NT2/D1 (cell line): ENCODE measurements around the gene PPP1R37.

Experiments used
- DNase-seq: peaks from one replicate; pipeline ENCODE4 v3.0.0-alpha.2; 2011; ENCODE audit warnings: low read depth, low spot score
- H3K27me3 ChIP-seq: 2 replicates; pipeline ENCODE4 v1.6.0; 2011; ENCODE audit warnings: mild to moderate bottlenecking; ENCODE audit not compliant: insufficient read length, insufficient read depth
- H3K36me3 ChIP-seq: 2 replicates; pipeline ENCODE4 v1.6.1; 2011; ENCODE audit warnings: mild to moderate bottlenecking, low read length, mixed read lengths; ENCODE audit not compliant: insufficient read depth, insufficient read length
- H3K4me1 ChIP-seq: 2 replicates; pipeline ENCODE4 v1.5.1; 2011; ENCODE audit not compliant: insufficient read depth, insufficient read length
- H3K4me3 ChIP-seq: 2 replicates; pipeline ENCODE4 v1.5.1; 2011; ENCODE audit warnings: low read depth; ENCODE audit not compliant: insufficient read length
- H3K9ac ChIP-seq: 2 replicates; pipeline ENCODE4 v1.6.0; 2011; ENCODE audit warnings: low read depth; ENCODE audit not compliant: insufficient read length
- H3K9me3 ChIP-seq: 2 replicates; pipeline ENCODE4 v1.5.1; 2011; ENCODE audit warnings: mild to moderate bottlenecking, low read length; ENCODE audit not compliant: insufficient read depth
- SUZ12 ChIP-seq: IDR thresholded peaks from 2 replicates; pipeline ENCODE4 v1.6.1; 2011; ENCODE audit not compliant: insufficient read length, insufficient read depth; ENCODE audit errors: extremely low read depth
- YY1 ChIP-seq: IDR thresholded peaks from 2 replicates; pipeline ENCODE4 v1.6.1; 2011; ENCODE audit not compliant: insufficient read length, insufficient read depth
- ZNF274 ChIP-seq: IDR thresholded peaks from 2 replicates; pipeline ENCODE4 v1.6.1; 2011; ENCODE audit warnings: mild to moderate bottlenecking, low read depth, low read length

The PPP1R37 gene

GRCh38 chr19:45126654-45127053 lies 33.7 kb downstream of the PPP1R37 start:
- no peak for TF ChIP-seq YY1
- TF ChIP-seq ZNF274 = no peak
- TF ChIP-seq SUZ12 = no peak
- peaks cover 20% of the 10 kb centered on the region for H3K36me3 ChIP-seq
- no peak for DNase-seq
- H3K9ac ChIP-seq = no peak overlapping the region
- no peaks in the 10 kb centered on the region for H3K9me3 ChIP-seq
- no peaks in the 10 kb centered on the region for H3K27me3 ChIP-seq
- H3K4me3 ChIP-seq = no peak overlapping the region
- peaks cover 10% of the 10 kb centered on the region for H3K4me1 ChIP-seq

- no peaks in the 10 kb centered on the region for H3K9me3 ChIP-seq
- no peaks in the 10 kb centered on the region for H3K27me3 ChIP-seq
- H3K4me3 ChIP-seq = no peak overlapping the region
- no peak for TF ChIP-seq SUZ12
- TF ChIP-seq YY1 = no peak
- TF ChIP-seq ZNF274 = no peak
- H3K9ac ChIP-seq = no peak overlapping the region
- peaks cover 10% of the 10 kb centered on the region for H3K4me1 ChIP-seq
- no peak for DNase-seq
- H3K36me3 ChIP-seq = peaks cover 24% of the 10 kb centered on the region
These were observed 35.2 kb downstream of the PPP1R37 start for GRCh38 chr19:45128146-45128545.

- TF ChIP-seq ZNF274 (no peak), YY1 (no peak), SUZ12 (no peak)
- DNase-seq = no peak
- Histone ChIP-seq H3K36me3 (peaks cover 23% of the 10 kb centered on the region), H3K9me3 (no peaks in the 10 kb centered on the region), H3K4me1 (peaks cover 10% of the 10 kb centered on the region), H3K4me3 (no peak overlapping the region), H3K9ac (no peak overlapping the region), H3K27me3 (no peaks in the 10 kb centered on the region)
These were observed 35.8 kb downstream of the PPP1R37 start for GRCh38 chr19:45128806-45129205.

- no peak overlapping the region for H3K4me3 ChIP-seq
- no peak for TF ChIP-seq YY1
- TF ChIP-seq ZNF274 = no peak
- TF ChIP-seq SUZ12 = no peak
- peaks cover 10% of the 10 kb centered on the region for H3K4me1 ChIP-seq
- no peaks in the 10 kb centered on the region for H3K9me3 ChIP-seq
- DNase-seq = no peak
- H3K9ac ChIP-seq = no peak overlapping the region
- H3K27me3 ChIP-seq = no peaks in the 10 kb centered on the region
- peaks cover 23% of the 10 kb centered on the region for H3K36me3 ChIP-seq
These were observed 37.3 kb downstream of the PPP1R37 start for GRCh38 chr19:45130236-45130635.

- H3K4me1 ChIP-seq = peaks cover 7% of the 10 kb centered on the region
- peaks cover 23% of the 10 kb centered on the region for H3K36me3 ChIP-seq
- no peak for DNase-seq
- no peak for TF ChIP-seq YY1
- no peaks in the 10 kb centered on the region for H3K27me3 ChIP-seq
- no peak overlapping the region for H3K9ac ChIP-seq
- no peaks in the 10 kb centered on the region for H3K9me3 ChIP-seq
- no peak overlapping the region for H3K4me3 ChIP-seq
These were observed 38.1 kb downstream of the PPP1R37 start for GRCh38 chr19:45130888-45131615.

- no peak overlapping the region for H3K4me3 ChIP-seq
- TF ChIP-seq ZNF274 (no peak), YY1 (no peak), SUZ12 (no peak)
- no peak for DNase-seq
- no peak overlapping the region for H3K9ac ChIP-seq
- H3K4me1 ChIP-seq = peaks cover 11% of the 10 kb centered on the region
- no peaks in the 10 kb centered on the region for H3K27me3 ChIP-seq
- peaks cover 22% of the 10 kb centered on the region for H3K36me3 ChIP-seq
- H3K9me3 ChIP-seq = no peaks in the 10 kb centered on the region
These were observed 40.7 kb downstream of the PPP1R37 start for GRCh38 chr19:45133661-45134060.

- peaks cover 11% of the 10 kb centered on the region for H3K4me1 ChIP-seq
- H3K9me3 ChIP-seq = no peaks in the 10 kb centered on the region
- H3K4me3 ChIP-seq = no peak overlapping the region
- H3K36me3 ChIP-seq = peaks cover 19% of the 10 kb centered on the region
- no peak overlapping the region for H3K9ac ChIP-seq
- H3K27me3 ChIP-seq = no peaks in the 10 kb centered on the region
- TF ChIP-seq ZNF274 (no peak), SUZ12 (no peak), YY1 (no peak)
- no peak for DNase-seq
These were observed 42.4 kb downstream of the PPP1R37 start for GRCh38 chr19:45135176-45135885.
